Measurements from ENCODE around the gene MEGF10.

DNA sequence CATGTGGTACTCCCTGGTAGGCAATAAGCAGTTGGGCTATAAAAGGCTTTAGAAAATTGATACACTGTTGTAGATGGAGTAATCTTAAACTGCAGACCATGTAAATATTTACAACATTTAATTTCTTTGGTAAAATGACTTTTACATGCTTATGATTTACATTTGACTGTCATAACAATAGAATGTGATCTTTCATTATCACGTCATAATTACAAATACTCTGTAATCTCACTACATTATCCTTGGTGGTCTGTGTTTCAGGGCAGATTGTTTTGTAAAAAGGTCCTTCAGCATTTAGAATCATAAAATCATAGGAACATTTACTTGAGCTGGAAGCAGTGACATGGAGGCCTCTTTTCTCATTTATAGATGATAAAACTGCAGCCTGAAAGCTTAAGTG, 153.6 kb downstream of the MEGF10 start:
- TF ChIP-seq SREBF1 (IDR thresholded peaks at IDR 0.05; ENCODE audit: low read length) (no peak), POLR2AphosphoS5 (IDR thresholded peaks at IDR 0.05; ENCODE audit: low read length) (no peak), MTA3 (IDR thresholded peaks at IDR 0.05; ENCODE audit: borderline replicate concordance, low read length) (no peak), POU2F2 (IDR thresholded peaks at IDR 0.05; ENCODE audit: borderline replicate concordance, low read depth, low read length) (no peak), SP1 (IDR thresholded peaks at IDR 0.05; ENCODE audit: low read depth, low read length) (no peak), BHLHE40 (IDR thresholded peaks at IDR 0.05; ENCODE audit: borderline replicate concordance in 1 of 2, low read depth in 2 of 2, low read length in 1 of 2) (no peak), RAD21 (IDR thresholded peaks at IDR 0.05; ENCODE audit: insufficient read depth, low read depth, low read length) (no peak), CREB1 (IDR thresholded peaks at IDR 0.05; ENCODE audit: low read depth) (no peak), CBX5 (IDR thresholded peaks at IDR 0.05; ENCODE audit: low read depth) (no peak), ZSCAN29 (IDR thresholded peaks at IDR 0.05) (no peak), MXI1 (IDR thresholded peaks at IDR 0.05; ENCODE audit: low read depth, low read length) (no peak)
- TF ChIP-seq, protein P1, sequence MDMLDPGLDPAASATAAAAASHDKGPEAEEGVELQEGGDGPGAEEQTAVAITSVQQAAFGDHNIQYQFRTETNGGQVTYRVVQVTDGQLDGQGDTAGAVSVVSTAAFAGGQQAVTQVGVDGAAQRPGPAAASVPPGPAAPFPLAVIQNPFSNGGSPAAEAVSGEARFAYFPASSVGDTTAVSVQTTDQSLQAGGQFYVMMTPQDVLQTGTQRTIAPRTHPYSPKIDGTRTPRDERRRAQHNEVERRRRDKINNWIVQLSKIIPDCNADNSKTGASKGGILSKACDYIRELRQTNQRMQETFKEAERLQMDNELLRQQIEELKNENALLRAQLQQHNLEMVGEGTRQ (IDR thresholded peaks at IDR 0.05; ENCODE audit: borderline replicate concordance, low read depth, low read length): no peak
